GM21619 (cell line): ENCODE data around the gene ELAC2.
"Not testable (repeated sequence)": the region's sequence is repeated elsewhere in the genome, so short reads cannot be mapped to it uniquely, and the experiment has no call there.

Experiments used
- ATAC-seq: cut with Tn5 transposase; IDR thresholded peaks from one replicate; pipeline ENCODE4 v1.9.1; 2021; ENCODE audit not compliant: unreplicated experiment

Gene ELAC2

GRCh38 chr17:12993631-12994030 is 24.2 kb downstream of the ELAC2 start:
- ATAC-seq: no peak

- no peak for ATAC-seq
These were observed 25.2 kb downstream of the ELAC2 start for GRCh38 chr17:12992676-12993075.

DNA sequence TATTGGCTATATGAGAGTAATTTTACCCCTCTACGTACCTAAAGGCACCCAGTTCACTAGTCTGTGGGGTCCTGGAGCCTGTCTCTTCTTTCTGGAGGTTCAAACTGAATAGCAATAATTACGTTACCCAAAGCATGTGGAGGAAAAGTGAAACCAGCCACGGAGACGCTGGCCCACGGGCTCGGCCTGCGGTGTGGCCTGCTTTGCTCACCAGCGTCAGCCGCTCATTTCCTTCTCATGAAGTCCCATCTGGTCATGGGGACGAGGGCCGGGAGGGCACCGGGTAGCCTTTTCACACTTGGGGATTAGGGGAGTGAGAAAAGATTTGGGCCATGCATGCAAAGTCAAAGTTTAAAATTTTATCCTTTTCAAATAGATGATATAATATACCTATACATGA is 26.9 kb downstream of the ELAC2 start:
- no peak for ATAC-seq

GRCh38 chr17:12990041-12990808 is 27.6 kb downstream of the ELAC2 start:
- no peak for ATAC-seq

- no peak for ATAC-seq
These were observed 30.7 kb downstream of the ELAC2 start for GRCh38 chr17:12987120-12987519.

- ATAC-seq: no peak
These were observed 32.2 kb downstream of the ELAC2 start for GRCh38 chr17:12985431-12986293.

DNA sequence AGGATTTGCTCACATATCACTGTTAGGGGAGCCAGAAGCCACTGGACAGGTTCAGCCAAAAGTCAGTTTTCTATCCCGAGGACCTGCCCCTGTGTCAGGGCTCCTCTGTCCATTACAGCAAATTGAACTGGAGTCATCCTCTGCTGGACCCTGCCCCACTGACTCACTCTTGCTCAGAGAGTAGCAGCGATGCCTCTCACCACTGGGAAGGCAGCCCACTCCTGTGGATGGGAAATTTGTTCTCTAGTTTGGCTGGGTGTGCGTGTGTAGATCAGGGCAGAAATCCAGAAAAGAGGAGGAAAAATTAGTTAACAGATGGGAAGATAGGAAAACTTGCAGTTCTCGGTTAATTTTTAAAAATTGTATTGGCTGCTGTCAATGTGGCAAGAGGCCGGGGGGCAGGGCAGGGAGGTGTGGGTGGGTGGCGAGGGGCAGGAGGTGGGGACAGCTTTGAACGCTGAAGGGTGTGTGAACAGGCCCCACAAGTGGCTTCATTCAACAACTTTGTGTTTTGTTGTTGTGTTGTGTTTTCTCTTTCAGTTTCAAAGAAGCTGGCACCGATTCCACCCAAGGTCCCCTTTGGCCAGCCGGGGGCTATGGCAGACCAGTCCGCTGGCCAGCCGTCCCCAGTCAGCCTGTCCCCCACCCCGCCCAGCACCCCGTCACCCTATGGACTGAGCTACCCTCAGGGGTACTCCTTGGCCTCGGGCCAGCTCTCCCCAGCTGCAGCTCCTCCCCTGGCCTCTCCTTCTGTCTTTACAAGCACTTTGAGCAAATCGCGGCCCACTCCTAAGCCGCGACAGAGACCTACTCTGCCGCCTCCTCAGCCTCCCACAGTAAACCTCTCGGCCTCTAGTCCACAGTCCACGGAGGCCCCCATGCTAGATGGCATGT is 33.6 kb downstream of the ELAC2 start:
- no peak for ATAC-seq

GRCh38 chr17:12982224-12982623 is 35.6 kb downstream of the ELAC2 start:
- no peak for ATAC-seq

DNA sequence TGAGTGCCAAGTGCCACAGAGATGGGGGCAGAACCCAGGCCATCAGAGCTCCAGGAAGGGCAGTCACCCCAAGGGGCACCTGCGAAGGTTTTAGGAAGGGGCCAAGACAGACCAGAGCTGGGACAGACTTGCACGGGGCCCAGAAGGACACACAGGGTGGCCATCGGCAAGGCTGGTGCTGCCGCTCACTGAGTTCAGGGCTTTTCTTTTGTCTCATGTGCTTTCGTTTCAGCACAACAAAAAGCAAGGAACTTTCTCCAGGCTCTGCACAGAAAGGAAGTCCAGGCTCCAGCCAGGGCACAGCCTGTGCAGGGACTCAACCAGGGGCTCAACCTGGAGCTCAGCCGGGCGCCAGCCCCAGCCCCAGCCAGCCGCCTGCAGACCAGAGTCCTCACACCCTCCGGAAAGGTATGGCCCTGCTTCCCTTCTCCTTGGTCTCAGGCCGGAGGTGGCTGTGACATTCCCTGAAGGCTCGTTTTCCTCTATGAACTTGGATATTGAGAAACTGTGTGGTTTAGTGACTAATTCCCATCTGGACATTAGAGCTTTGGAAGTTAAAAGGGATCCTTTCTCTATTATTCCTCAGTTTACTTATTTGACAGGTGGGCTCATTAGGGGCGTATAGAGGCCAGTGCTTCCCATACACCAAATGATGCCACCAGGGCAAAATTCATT is 37.9 kb downstream of the ELAC2 start:
- ATAC-seq: no peak

DNA sequence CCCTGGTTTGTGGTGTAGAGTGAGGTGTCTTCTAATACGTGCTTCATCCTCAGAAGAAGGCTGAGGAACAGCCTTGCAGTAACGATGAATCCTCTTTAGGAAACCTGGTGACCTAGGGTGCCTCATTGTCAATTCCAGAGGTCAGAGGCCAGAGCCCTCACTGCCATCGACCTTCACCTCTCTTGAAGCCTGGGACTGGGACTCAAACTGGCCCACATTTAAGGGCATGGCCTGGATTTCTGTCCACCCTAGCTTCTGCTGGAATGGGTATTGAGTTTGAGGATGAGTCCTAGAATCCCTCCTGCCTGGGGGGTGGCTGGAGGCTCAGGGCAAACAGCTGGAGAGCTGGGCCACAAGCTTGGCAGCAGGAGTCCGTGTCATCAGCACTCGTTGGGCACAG is 38.6 kb downstream of the ELAC2 start:
- no peak for ATAC-seq

DNA sequence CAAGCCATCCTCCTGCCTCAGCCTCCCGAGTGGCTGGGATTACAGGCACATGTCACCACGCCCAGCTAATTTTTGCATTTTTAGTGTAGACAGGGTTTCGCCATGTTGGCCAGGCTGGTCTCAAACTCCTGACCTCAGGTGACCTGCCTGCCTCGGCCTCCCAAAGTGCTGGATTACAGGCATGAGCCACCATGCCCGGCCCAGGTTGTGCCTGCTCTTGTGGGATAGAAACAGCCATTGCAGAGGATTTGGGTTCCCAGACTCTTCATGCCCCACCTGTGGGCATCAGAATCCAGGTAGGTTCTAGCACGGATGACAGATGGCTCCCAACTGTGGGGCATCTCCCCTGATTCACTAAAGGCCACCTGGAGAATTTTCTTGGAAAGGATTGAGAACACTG is 39.0 kb downstream of the ELAC2 start:
- not testable (repeated sequence) for ATAC-seq

GRCh38 chr17:12977008-12977751 is 40.6 kb downstream of the ELAC2 start:
- no peak for ATAC-seq

GRCh38 chr17:12974005-12974531 is 43.8 kb downstream of the ELAC2 start:
- ATAC-seq: no peak

DNA sequence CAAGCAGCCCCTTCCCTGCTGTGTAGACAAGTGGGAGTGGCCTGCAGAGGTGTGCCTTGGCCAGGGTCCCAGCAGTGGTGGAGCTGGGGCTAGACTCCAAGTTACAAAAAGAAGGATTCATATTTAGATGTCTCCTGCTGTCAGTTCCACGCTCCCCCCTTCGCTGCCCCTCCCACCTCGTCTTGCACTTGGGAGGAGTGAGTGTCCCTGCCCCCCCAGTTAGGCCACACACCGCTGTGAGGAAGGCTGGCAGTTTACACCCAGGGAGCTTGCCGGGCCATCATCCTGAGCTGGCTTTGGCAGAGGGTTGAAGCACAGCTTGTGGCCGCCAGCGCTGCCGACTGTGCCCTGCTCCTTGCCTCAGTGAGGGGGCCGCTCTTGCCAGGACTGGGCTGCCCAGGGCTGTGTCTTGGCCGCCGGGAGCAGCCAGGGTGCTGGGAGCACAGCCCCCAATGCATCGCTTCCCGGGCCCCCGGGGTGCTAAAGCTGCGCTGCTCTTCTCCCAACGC is 44.3 kb downstream of the ELAC2 start:
- no peak for ATAC-seq

DNA sequence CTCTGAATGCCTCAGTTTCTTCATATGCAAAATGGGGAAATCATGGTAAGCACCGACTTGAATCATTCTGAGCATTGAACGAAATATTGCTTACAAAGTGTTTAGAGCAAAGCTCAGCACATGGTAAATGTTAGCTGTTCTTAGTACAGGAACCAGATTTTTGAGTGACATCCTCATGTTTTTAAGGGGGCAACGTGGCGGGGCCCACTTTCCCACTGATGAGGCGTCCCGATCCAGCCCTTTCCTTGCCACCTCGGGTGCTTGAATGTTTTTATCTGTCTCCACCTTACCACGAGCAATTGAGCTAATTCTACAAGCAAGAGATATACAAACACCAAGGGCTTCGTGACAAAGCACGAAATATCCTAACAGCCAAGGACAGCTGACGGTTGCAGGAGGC is 49.9 kb downstream of the ELAC2 start:
- no peak for ATAC-seq

DNA sequence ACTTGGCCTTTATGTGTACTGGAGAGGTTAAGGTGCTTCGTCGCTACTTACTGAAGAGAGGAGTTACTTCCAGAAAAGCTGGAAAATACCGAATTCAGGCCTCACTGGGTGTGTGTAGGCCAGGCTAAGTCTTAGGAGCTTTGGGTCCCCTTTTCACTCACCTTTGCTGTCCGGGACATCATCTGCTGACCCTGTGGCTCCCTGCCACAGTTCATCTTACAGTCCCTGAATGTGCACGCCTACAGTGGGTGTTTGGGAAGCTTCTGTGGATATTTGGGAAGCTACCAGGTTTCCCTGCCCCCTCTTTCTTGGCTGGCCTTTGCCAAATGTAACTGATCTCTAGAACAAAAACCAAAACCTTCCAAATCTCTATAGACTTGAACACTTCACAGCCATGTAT is 51.4 kb downstream of the ELAC2 start:
- no peak for ATAC-seq

DNA sequence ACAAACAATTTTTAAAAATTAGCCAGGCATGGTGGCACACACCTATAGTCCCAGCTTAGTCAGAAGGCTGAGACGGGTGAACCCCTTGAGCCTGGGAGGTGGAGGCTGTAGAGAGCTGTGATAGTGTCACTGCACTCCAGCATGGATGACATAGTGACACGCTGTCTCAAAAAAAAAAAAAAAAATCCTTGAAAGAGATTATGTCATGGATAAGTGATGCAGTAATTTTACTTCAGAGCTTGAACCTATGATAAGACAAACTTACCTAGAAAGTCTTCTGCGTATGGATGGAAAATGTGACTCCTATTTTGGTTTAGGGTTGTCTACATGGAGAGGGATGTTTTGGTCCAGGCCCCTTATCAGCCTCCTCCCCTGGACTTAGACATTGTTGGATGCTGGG is 51.8 kb downstream of the ELAC2 start:
- ATAC-seq: no peak

DNA sequence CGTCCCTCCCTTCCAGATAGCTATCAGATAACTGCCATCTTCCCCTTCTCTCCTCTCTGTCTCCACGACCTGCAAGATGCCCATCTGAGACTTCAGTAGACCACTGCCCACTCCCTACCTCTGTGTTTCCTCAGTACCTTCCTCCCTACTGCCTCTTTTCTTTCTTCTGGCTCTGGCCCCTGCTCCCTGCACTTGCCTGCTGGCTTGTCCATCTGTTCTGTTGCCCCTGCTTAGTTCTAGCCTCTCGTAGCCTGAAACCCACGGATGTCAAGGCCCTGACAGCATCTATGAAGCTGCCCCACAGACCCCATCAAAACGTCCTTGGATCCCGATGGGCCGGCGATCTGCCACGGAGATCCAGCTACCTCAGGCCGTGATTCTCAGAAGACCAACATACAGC is 53.0 kb downstream of the ELAC2 start:
- ATAC-seq: no peak

DNA sequence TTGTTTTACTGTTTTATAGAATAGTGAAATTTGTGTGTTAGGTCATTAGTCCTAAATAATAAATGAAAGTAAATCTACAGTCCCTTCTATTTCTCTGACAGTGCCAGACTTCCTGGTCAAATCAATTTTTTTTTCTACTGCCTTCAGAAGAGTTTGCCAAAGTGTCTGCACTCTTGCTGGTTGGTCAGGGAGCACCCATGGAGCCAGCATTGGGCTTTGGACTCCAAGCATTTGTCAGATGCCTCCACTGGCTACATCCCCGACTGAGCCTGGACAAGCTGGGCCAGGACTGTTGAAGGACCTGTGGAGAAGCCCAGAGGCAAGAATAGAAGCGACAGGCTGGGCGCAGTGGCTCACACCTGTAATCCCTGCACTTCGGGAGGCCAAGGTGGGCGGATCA is 53.7 kb downstream of the ELAC2 start:
- no peak for ATAC-seq

GRCh38 chr17:12963505-12963904 is 54.3 kb downstream of the ELAC2 start:
- ATAC-seq: no peak
